Lung (tissue), 12 donors: ENCODE data around the gene COP1. TPM values are rescaled to one million over a fixed set of nuclear protein-coding genes. Genes with fewer than 3 reads are reported as not detected.
"Not testable (repeated sequence)": the region's sequence is repeated elsewhere in the genome, so short reads cannot be mapped to it uniquely, and the experiment has no call there.

Experiments used
- ATAC-seq: fragments of 200-7000 bp; cut with Tn5 transposase; one replicate; pipeline ENCODE4 v1.9.1; 2020; ENCODE audit warnings: moderate number of reproducible peaks; ENCODE audit not compliant: insufficient read depth, low FRiP score
- DNase-seq, 3 donors: peaks; one replicate each; pipeline ENCODE4 v3.0.0-alpha.2; 2013 to 2017
- H3K27ac ChIP-seq, 2 donors: one replicate each; pipeline ENCODE4 v1.5.1; 2013; ENCODE audit warnings: mild to moderate bottlenecking in 2 of 2, moderate library complexity in 2 of 2, control low read depth in 1 of 2, inconsistent platforms in 1 of 2, low read depth in 1 of 2, low read length in 1 of 2
- H3K27me3 ChIP-seq, 3 donors: one replicate each; pipeline ENCODE4 v1.5.1; 2013; ENCODE audit warnings: low read length in 2 of 3; ENCODE audit not compliant: control insufficient read depth in 3 of 3, insufficient read depth in 3 of 3
- H3K36me3 ChIP-seq, 4 donors: one replicate each; pipeline ENCODE4 v1.5.1; 2013; ENCODE audit warnings: low read length in 4 of 4, mild to moderate bottlenecking in 1 of 4, moderate library complexity in 1 of 4; ENCODE audit not compliant: control insufficient read depth in 4 of 4, insufficient read depth in 4 of 4
- H3K4me1 ChIP-seq, 5 donors: one replicate each; pipeline ENCODE4 v1.5.1; 2013; ENCODE audit warnings: low read length in 5 of 5, mild to moderate bottlenecking in 2 of 5, moderate library complexity in 1 of 5; ENCODE audit not compliant: control insufficient read depth in 5 of 5, insufficient read depth in 5 of 5
- H3K4me3 ChIP-seq: one replicate; pipeline ENCODE4 v1.5.1; 2013; ENCODE audit warnings: mild to moderate bottlenecking, control low read depth, moderate library complexity
- H3K9ac ChIP-seq, 2 donors: one replicate each; pipeline ENCODE4 v1.5.1; 2013; ENCODE audit warnings: low read length in 2 of 2, control low read depth in 1 of 2; ENCODE audit not compliant: insufficient read depth in 1 of 2
- H3K9me3 ChIP-seq, 4 donors: one replicate each; pipeline ENCODE4 v1.5.1; 2013; ENCODE audit warnings: low read length in 3 of 4, mild to moderate bottlenecking in 1 of 4, moderate library complexity in 1 of 4; ENCODE audit not compliant: control insufficient read depth in 4 of 4, insufficient read depth in 3 of 4
- WGBS, 2 donors: extraction: QIAGEN DNeasy Blood & Tissue Kit; methylation state at CpG; one replicate each; pipeline ENCODE4 v1.1.7; 2013; 5-methylcytosine and 5-hydroxymethylcytosine counted together
- polyA plus RNA-seq, 2 donors: library from polyadenylated mRNA; stranded (reverse); fragments of 200-250 nt; gene quantifications; one replicate each; pipeline ENCODE4 v1.2.1, GENCODE V29; 2013
- total RNA-seq, 2 donors: library from RNA; depleted of rRNA in 1 of 2; stranded (reverse); fragments of >200 nt in 1 of 2; gene quantifications; one replicate each; pipeline ENCODE4 v1.2.1, GENCODE V29; 2014 to 2021
- TF ChIP-seq, protein P1 (sequence below): IDR thresholded peaks from 2 replicates; pipeline ENCODE4 v1.5.1; 2012; ENCODE audit warnings: mild to moderate bottlenecking; ENCODE audit errors: control extremely low read depth, extremely low read depth
- donor health status: control.
- donor health status: control.
- donor health status: Bipolar disorder and iron deficiency.
- donor health status: healthy.
- donor health status: DM: yes; HTN: yes; CAD: no.

The COP1 gene
- total and polyA plus RNA-seq, 4 donors = 31.3 to 71.4 (median 52.8) TPM

DNA sequence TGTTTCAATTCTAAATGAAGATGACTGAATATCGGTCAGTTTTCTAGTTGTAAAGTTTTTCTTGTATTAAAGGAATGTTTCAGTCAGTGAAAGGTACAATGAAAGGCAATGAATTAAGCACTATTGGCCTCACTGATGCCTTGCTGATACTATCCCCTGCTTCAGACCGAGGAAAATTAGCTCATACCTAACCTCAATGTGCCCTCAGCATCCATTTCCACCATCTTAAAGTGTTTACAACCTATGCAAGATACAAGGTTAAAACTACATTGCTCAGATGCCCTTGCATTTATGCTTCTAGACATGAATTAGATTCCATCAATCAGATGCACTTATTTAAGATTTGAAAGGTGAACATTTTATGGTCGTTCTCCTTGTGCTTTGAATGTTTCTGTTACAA lies 184.5 kb downstream of the COP1 start:
- H3K4me1 ChIP-seq = no peaks in the 10 kb centered on the region
- WGBS, 2 donors = 91% methylated on average over 3 of the region's 3 CpGs
- no peak overlapping the region for H3K27ac ChIP-seq
- ATAC-seq (no peak), DNase-seq (no peak)
- peaks cover 0 to 8% (median 4%) of the 10 kb centered on the region in 4 donors for H3K36me3 ChIP-seq
- TF ChIP-seq, protein P1, sequence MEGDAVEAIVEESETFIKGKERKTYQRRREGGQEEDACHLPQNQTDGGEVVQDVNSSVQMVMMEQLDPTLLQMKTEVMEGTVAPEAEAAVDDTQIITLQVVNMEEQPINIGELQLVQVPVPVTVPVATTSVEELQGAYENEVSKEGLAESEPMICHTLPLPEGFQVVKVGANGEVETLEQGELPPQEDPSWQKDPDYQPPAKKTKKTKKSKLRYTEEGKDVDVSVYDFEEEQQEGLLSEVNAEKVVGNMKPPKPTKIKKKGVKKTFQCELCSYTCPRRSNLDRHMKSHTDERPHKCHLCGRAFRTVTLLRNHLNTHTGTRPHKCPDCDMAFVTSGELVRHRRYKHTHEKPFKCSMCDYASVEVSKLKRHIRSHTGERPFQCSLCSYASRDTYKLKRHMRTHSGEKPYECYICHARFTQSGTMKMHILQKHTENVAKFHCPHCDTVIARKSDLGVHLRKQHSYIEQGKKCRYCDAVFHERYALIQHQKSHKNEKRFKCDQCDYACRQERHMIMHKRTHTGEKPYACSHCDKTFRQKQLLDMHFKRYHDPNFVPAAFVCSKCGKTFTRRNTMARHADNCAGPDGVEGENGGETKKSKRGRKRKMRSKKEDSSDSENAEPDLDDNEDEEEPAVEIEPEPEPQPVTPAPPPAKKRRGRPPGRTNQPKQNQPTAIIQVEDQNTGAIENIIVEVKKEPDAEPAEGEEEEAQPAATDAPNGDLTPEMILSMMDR = no peak
- no peak overlapping the region for H3K9ac ChIP-seq
- no peaks in the 10 kb centered on the region for H3K27me3 ChIP-seq
- H3K9me3 ChIP-seq = no peaks in the 10 kb centered on the region
- no peak overlapping the region for H3K4me3 ChIP-seq

DNA sequence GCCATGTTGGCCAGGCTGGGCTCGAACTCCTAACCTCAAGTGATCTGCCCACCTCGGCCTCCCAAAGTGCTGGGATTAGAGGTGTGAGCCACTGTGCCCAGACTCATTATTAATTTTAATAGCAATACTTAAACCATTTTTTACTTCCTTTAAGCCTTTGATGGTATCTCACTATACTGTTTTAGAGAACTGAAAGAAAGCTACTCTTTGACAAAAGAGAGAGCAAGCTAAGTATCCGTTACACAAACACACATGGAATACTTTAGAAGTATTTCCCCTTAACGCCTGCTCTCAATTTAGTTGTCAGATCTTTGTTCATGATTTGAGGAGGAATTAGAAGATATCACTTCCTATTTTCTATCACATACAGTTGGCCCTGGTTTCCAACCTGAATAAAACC lies 189.4 kb downstream of the COP1 start:
- TF ChIP-seq, protein P1 = no peak
- ATAC-seq = no peak

DNA sequence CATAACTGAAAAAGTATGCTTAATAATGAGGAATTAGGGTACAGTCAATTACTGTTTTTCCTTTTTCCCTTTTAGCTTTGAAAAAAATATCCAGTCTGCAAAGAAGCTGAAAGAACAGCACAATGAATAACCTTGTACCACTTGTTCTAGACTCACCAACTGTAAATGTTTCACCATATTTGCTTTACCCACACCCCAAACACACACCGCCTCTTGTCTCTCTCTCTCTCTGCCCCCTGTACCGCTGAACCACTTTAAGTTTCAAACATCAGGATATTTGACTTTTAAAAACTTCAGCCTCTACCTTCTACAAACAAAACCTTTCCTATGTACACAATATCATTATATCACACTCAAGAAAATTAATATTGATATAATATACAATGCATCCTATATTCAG lies 197.1 kb downstream of the COP1 start:
- DNase-seq (no peak), ATAC-seq (no peak)
- H3K4me3 ChIP-seq = no peak overlapping the region
- H3K9me3 ChIP-seq = no peaks in the 10 kb centered on the region
- H3K4me1 ChIP-seq = no peaks in the 10 kb centered on the region
- TF ChIP-seq, protein P1 = no peak
- H3K9ac ChIP-seq = no peak overlapping the region
- no peak overlapping the region for H3K27ac ChIP-seq
- H3K36me3 ChIP-seq = peaks cover 2 to 6% (median 4%) of the 10 kb centered on the region in 4 donors
- 83 to 90% methylated on average over 2 of the region's 2 CpGs for WGBS, 2 donors
- no peaks in the 10 kb centered on the region for H3K27me3 ChIP-seq

More for the DNA sequence above, 189.4 kb downstream of the COP1 start:
- Histone ChIP-seq H3K27me3 (no peaks in the 10 kb centered on the region), H3K4me1 (no peaks in the 10 kb centered on the region), H3K9me3 (no peaks in the 10 kb centered on the region), H3K9ac (no peak overlapping the region), H3K36me3 (peaks cover 0 to 7% (median 4%) of the 10 kb centered on the region in 4 donors), H3K4me3 (no peak overlapping the region), H3K27ac (no peak overlapping the region)
- DNase-seq = no peak
- WGBS, 2 donors = 85 to 92% methylated on average over 4 of the region's 4 CpGs

DNA sequence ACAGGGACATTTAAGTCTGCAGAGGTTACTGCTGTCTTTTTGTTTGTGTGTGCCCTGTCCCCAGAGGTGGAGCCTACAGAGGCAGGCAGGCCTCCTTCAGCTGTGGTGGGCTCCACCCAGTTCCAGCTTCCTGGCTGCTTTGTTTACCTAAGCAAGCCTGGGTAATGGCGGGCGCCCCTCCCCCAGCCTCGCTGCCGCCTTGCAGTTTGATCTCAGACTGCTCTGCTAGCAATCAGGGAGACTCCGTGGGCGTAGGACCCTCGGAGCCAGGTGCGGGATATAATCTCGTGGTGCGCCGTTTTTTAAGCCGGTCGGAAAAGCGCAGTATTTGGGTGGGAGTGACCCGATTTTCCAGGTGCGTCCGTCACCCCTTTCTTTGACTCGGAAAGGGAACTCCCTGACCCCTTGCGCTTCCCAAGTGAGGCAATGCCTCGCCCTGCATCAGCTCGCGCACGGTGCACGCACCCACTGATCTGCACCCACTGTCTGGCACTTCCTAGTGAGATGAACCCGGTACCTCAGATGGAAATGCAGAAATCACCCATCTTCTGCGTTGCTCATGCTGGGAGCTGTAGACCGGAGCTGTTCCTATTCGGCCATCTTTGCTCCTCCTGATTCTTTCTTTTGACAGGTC lies 199.2 kb downstream of the COP1 start:
- not testable (repeated sequence) for H3K27ac ChIP-seq, H3K4me3 ChIP-seq, H3K9me3 ChIP-seq, H3K4me1 ChIP-seq, DNase-seq, H3K9ac ChIP-seq, ATAC-seq, H3K27me3 ChIP-seq, H3K36me3 ChIP-seq
- 97% methylated on average over 25 to 28 of the region's 28 CpGs for WGBS, 2 donors

DNA sequence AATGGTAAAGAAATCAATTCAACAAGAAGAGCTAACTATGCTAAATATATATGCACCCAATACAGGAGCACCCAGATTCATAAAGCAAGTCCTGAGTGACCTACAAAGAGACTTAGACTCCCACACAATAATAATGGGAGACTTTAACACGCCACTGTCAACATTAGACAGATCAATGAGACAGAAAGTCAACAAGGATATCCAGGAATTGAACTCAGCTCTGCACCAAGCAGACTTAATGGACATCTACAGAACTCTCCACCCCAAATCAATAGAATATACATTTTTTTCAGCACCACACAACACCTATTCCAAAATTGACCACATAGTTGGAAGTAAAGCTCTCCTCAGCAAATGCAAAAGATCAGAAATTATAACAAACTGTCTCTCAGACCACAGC lies 212.4 kb downstream of the COP1 start:
- H3K9ac ChIP-seq, H3K4me1 ChIP-seq, H3K9me3 ChIP-seq, H3K36me3 ChIP-seq, H3K27me3 ChIP-seq, DNase-seq, ATAC-seq, H3K27ac ChIP-seq, H3K4me3 ChIP-seq: not testable (repeated sequence)
- WGBS, 2 donors = 71 to 100% methylated on average over 1 of the region's 1 CpG

DNA sequence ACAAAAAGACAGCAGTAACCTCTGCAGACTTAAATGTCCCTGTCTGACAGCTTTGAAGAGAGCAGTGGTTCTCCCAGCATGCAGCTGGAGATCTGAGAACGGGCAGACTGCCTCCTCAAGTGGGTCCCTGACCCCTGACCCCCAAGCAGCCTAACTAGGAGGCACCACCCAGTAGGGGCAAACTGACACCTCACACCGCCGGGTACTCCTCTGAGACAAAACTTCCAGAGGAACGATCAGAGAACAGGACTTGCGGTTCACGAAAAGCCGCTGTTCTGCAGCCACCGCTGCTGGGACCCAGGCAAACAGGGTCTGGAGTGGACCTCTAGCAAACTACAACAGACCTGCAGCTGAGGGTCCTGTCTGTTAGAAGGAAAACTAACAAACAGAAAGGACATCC lies 214.3 kb downstream of the COP1 start:
- not testable (repeated sequence) for DNase-seq, H3K27ac ChIP-seq, H3K9me3 ChIP-seq, H3K27me3 ChIP-seq, H3K4me3 ChIP-seq, H3K9ac ChIP-seq, H3K4me1 ChIP-seq, H3K36me3 ChIP-seq, ATAC-seq
- 97% methylated on average over 8 of the region's 8 CpGs for WGBS, 2 donors
